Fibroblast of mammary gland (primary cell): ENCODE results near the gene ACCS.
A peak's percentile ranks its signal among the peaks of the same experiment; 100 is the strongest.

Source experiments
- DNase-seq: peaks from one replicate; pipeline ENCODE4 v3.0.0-alpha.2; 2010; ENCODE audit warnings: low read depth
- H3K4me3 ChIP-seq: 2 replicates; pipeline ENCODE4 v1.5.1; 2011; ENCODE audit warnings: low read depth, mild to moderate bottlenecking, low read length, moderate library complexity; ENCODE audit not compliant: control insufficient read depth
- TF ChIP-seq, protein P1 (sequence below): conservative IDR thresholded peaks from 2 replicates; pipeline ENCODE4 v1.5.1; 2011; ENCODE audit warnings: low read depth, low read length, inconsistent platforms; ENCODE audit not compliant: control insufficient read depth, insufficient read depth

The ACCS gene

DNA sequence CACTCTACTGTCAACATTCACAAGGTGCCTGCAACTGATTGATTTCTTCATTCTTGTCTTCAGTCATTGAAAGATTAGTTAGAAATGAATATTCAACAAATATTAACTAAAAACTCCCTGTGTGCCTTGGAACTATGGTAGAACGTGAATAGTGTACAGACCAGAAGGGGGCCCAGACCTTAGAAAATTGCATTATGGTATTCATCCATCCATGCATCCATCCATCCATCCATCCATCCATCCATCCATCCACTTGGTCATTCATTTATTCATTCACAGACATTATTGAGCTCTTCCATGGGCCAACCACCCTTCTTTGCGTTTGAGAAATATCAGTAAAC is 28.4 kb upstream of the ACCS start:
- TF ChIP-seq, protein P1, sequence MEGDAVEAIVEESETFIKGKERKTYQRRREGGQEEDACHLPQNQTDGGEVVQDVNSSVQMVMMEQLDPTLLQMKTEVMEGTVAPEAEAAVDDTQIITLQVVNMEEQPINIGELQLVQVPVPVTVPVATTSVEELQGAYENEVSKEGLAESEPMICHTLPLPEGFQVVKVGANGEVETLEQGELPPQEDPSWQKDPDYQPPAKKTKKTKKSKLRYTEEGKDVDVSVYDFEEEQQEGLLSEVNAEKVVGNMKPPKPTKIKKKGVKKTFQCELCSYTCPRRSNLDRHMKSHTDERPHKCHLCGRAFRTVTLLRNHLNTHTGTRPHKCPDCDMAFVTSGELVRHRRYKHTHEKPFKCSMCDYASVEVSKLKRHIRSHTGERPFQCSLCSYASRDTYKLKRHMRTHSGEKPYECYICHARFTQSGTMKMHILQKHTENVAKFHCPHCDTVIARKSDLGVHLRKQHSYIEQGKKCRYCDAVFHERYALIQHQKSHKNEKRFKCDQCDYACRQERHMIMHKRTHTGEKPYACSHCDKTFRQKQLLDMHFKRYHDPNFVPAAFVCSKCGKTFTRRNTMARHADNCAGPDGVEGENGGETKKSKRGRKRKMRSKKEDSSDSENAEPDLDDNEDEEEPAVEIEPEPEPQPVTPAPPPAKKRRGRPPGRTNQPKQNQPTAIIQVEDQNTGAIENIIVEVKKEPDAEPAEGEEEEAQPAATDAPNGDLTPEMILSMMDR: no peak
- DNase-seq: no peak
- H3K4me3 ChIP-seq: no peak overlapping the region

DNA sequence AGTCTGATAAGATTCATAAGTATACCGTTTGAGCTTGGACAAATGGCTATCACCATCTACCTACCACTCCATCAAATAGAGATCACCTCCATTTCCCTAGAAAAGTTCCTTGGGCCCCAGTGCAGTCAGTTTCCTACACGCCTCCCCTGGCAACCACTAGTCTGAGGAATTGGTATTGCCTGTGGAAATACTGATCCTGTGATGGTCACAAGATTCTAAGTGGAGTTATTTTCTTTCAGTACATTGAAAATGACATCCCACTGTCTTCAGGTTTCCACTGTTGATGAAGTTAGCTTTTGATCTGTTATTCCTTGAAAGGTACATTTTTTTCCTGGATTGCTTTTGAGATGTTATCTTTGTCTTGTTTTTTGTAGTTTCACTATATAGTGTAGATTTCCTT is 22.9 kb upstream of the ACCS start:
- TF ChIP-seq, protein P1: no peak
- H3K4me3 ChIP-seq: no peak overlapping the region
- DNase-seq: no peak

DNA sequence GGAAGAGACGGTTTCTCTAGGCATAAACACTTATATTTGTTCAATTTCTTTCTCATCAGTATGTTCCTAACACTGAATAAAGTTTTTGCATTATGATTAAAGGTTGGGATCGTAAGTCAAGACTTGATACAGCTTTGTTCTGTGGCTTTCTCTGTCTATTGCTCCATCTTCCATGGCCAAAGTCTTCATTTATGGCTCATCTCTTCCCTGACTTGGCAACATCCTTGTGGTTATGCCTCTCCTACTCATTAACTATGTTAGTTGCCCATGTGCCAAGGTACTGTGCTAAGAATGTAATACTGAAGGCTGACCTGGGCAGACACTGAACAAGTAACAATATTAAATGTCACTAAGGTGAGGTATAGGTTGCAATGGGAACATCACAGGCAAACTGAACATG is 19.9 kb upstream of the ACCS start:
- no peak overlapping the region for H3K4me3 ChIP-seq
- TF ChIP-seq, protein P1: no peak
- DNase-seq: no peak

DNA sequence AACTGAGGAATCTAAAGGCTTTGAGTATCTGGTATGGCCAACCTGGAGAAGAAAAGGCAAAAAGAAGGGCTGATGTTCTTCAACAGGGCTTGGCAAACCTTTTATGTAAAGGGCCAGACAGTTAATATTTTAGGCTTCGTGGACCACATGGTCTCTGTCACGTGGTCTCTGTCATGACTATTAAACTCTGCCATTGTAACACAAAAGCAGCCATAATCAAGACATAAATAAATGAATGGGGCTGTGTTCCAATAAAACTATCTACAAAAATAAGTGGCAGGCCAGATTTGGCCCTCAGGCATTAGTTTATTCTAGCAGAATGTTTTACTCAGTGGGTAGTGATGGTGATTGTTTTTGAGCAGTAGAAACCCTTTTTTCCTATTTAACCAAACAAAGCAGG is 18.8 kb upstream of the ACCS start:
- H3K4me3 ChIP-seq: no peak overlapping the region
- TF ChIP-seq, protein P1: no peak
- no peak for DNase-seq

DNA sequence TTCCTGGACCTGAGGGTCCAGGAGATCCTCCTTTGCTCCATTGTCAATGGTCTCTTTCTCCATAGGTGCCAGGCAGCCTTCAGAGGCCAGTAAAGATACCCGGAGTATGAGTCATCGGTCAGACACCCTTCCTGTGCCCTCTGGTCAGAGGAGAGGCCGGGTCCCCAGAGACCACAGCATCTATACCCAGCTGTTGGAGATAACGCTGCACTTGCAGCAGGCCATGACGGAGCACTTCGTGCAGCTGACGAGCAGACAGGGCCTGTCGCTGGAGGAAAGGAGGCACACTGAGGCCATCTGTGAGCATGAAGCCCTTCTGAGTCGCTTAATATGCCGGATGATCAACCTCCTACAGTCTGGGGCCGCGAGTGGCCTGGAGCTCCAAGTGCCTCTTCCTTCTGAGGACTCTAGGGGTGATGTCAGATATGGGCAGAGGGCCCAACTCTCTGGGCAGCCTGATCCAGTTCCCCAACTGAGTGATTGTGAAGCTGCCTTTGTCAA is 18.1 kb upstream of the ACCS start, which contains the start of gene ACCSL:
TSS of gene ACCSL (plus strand) at position 51 of the 501 bp plus-strand sequence. CDS start at position 107, 56 bp downstream.
- H3K4me3 ChIP-seq: no peak within 1 kb of the TSS
- TF ChIP-seq, protein P1: no peak
- DNase-seq: peak; percentile 23

DNA sequence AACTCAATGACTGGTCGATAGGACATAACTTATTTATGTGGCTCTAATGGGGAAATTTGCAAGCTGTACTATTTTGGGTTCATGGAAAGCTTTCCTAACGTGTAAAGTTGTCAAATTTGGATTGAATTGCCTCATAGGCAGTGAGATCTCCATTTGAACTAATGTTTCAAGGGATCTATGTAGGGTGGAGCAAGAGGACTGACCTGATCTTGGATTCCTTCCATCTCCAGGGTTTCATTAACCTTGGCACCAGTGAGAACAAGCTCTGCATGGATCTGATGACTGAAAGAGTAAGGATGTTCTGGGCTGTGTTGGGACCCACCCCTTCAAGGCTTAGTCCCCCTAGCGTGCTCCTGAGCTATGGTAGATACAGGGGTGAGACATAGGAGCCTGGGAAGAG is 16.2 kb upstream of the ACCS start:
- no peak for DNase-seq

More for the DNA sequence above, 16.2 kb upstream of the ACCS start:
- no peak overlapping the region for H3K4me3 ChIP-seq
- TF ChIP-seq, protein P1: no peak
